Measurements from ENCODE around the gene CUBN. TPM values are rescaled to one million over a fixed set of nuclear protein-coding genes. Genes with fewer than 3 reads are reported as not detected.

The CUBN gene
- total RNA-seq, 1 experiment from 2014 or later = 1.3 TPM

GRCh38 chr10:17064435-17064834, 65.2 kb downstream of the CUBN start:
- TF ChIP-seq CTCF (IDR thresholded peaks at IDR 0.05) = no peak
- TF ChIP-seq TCF7L2 (IDR thresholded peaks at IDR 0.05; ENCODE audit: low read depth, low read length) = no peak
- no peak for TF ChIP-seq POLR2AphosphoS5 (IDR thresholded peaks at IDR 0.05; ENCODE audit: low read depth, low read length)
- no peak for TF ChIP-seq SIN3A (IDR thresholded peaks at IDR 0.05; ENCODE audit: borderline replicate concordance, insufficient read depth, low read depth, low read length)
- TF ChIP-seq REST (IDR thresholded peaks at IDR 0.05; ENCODE audit: insufficient read depth in 1 of 2, low read depth in 2 of 2, low read length in 1 of 2) = no peak
- ATAC-seq = no peak
- no peak for DNase-seq (ENCODE audit: low read depth, low spot score)
- Histone ChIP-seq H3K4me3 (ENCODE audit: low read depth in 2 of 2, low read length in 2 of 2) (no peak overlapping the region), H3K27me3 (ENCODE audit: control insufficient read depth, insufficient read depth, low read length) (no peaks in the 10 kb centered on the region), H3K36me3 (ENCODE audit: control insufficient read depth, insufficient read depth, low read length) (no peaks in the 10 kb centered on the region), H3K9me3 (ENCODE audit: control insufficient read depth, insufficient read depth, low read depth, low read length) (no peaks in the 10 kb centered on the region), H3K4me1 (ENCODE audit: control insufficient read depth, insufficient read depth, low read length) (peaks cover 59% of the 10 kb centered on the region), H3K27ac (ENCODE audit: low read length) (peak overlapping the region; percentile 97)
- intact Hi-C loops (cut with micrococcal nuclease; ENCODE audit: unreplicated experiment) (loop anchor here (5.0 to 10.0 kb wide), 4 partner anchors 42 to 160 kb away; partner anchors contain the start of gene VIM), in situ Hi-C loops (cut with HindIII; ENCODE audit: low pct_unique_long_range_greater_than_20kb, low sequenced_read_pairs) (no loop called here)
- BruUV-seq (replicated peaks) = no TSS peak
- POLR2A ChIA-PET = no interaction called here
- CTCF ChIA-PET = no interaction called here

- peak; percentile 93 for DNase-seq (ENCODE audit: low read depth, low spot score)
- no TSS peak for BruUV-seq (replicated peaks)
- peak overlapping the region; percentile 97 for H3K27ac ChIP-seq (ENCODE audit: low read length)
- no peaks in the 10 kb centered on the region for H3K36me3 ChIP-seq (ENCODE audit: control insufficient read depth, insufficient read depth, low read length)
- intact Hi-C loops (cut with micrococcal nuclease; ENCODE audit: unreplicated experiment) = loop anchor here (5.0 to 10.0 kb wide), 4 partner anchors 41 to 162 kb away; partner anchors contain the start of gene VIM
- H3K4me3 ChIP-seq (ENCODE audit: low read depth in 2 of 2, low read length in 2 of 2) = peak overlapping the region in 1 of 2 experiments; percentile 32; a peak in 2 of 4 replicates
- H3K27me3 ChIP-seq (ENCODE audit: control insufficient read depth, insufficient read depth, low read length) = no peaks in the 10 kb centered on the region
- ChIA-PET POLR2A (interaction anchor here (1.0 kb wide), 1 partner anchor 172 kb away, joined by 4 read pairs; no protein-coding TSS in a partner anchor), CTCF (no interaction called here)
- peak; percentile 11; the same call in 1 of the 2 replicates for TF ChIP-seq CTCF (IDR thresholded peaks at IDR 0.05)
- no peak for TF ChIP-seq TCF7L2 (IDR thresholded peaks at IDR 0.05; ENCODE audit: low read depth, low read length)
- peak; percentile 83 for TF ChIP-seq POLR2AphosphoS5 (IDR thresholded peaks at IDR 0.05; ENCODE audit: low read depth, low read length)
- ATAC-seq = peak; percentile 93
- no peaks in the 10 kb centered on the region for H3K9me3 ChIP-seq (ENCODE audit: control insufficient read depth, insufficient read depth, low read depth, low read length)
- in situ Hi-C loops (cut with HindIII; ENCODE audit: low pct_unique_long_range_greater_than_20kb, low sequenced_read_pairs) = no loop called here
- peaks cover 60% of the 10 kb centered on the region for H3K4me1 ChIP-seq (ENCODE audit: control insufficient read depth, insufficient read depth, low read length)
Observed at GRCh38 chr10:17062955-17063484, 66.6 kb downstream of the CUBN start.

Data from Panc1 (cell line).